ENCODE results near the gene STRADB. TPM values are rescaled to one million over a fixed set of nuclear protein-coding genes. Genes with fewer than 3 reads are reported as not detected.
A peak's percentile ranks its signal among the peaks of the same experiment; 100 is the strongest.

The STRADB gene
- total and polyA plus RNA-seq, 2 experiments from 2014 or later, result 35.9 to 37.1 TPM

DNA sequence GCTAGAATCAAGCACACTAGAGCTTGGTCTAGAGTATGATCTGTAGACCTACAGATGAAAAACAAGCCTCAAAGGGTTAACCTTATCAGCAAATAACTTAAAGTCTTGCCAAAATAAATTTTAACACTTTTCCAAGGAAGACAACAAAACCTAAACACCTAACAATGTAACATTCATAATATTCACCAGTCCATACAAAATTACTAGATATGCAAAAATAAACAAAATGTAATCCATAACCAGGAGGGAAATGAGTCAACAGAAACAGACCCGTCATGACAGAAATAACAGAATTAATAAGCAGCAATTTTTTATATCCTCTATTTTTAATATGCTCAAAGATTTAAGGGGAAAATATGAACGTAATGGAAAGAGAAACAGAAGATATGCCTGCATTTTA is 36.4 kb upstream of the STRADB start:
- no peaks in the 10 kb centered on the region for H3K36me3 ChIP-seq (ENCODE audit: insufficient read depth)
- no peaks in the 10 kb centered on the region for H3K27me3 Mint-ChIP-seq (ENCODE audit: insufficient read depth, low read depth, poor library complexity)
- no peaks in the 10 kb centered on the region for H3K27me3 ChIP-seq (ENCODE audit: insufficient read depth)
- H2AFZ ChIP-seq, result no peak overlapping the region
- no peak for ATAC-seq
- no peak overlapping the region for H3K4me3 Mint-ChIP-seq
- H3K27ac Mint-ChIP-seq, result no peak overlapping the region
- no peak overlapping the region for H3K4me2 ChIP-seq
- no peaks in the 10 kb centered on the region for H4K20me1 ChIP-seq (replicated peaks; ENCODE audit: insufficient read depth)
- H3K79me2 ChIP-seq (replicated peaks; ENCODE audit: insufficient read depth), result 0 out of 2 replicates have a peak, but pooled peaks cover 5% of the 10 kb centered on the region
- no peak overlapping the region for H3K27ac ChIP-seq (ENCODE audit: low read depth)
- no peak for TF ChIP-seq EZH2 (IDR thresholded peaks at IDR 0.05; ENCODE audit: low read depth, unreplicated experiment)
- DNase-seq (ENCODE audit: low spot score), result no peak
- no peaks in the 10 kb centered on the region for H3F3A ChIP-seq (replicated peaks; ENCODE audit: low read depth)
- peaks cover 16% of the 10 kb centered on the region for H3K4me1 ChIP-seq (ENCODE audit: insufficient read depth)
- H3K4me1 Mint-ChIP-seq, result peaks cover 3% of the 10 kb centered on the region; the same call in 2 of the 3 replicates
- H3K36me3 Mint-ChIP-seq (ENCODE audit: low read depth), result no peaks in the 10 kb centered on the region
- no peak overlapping the region for H3K4me3 ChIP-seq
- no peaks in the 10 kb centered on the region for H3K9me2 ChIP-seq (ENCODE audit: insufficient read depth)
- H3K9me3 Mint-ChIP-seq, result no peaks in the 10 kb centered on the region

GRCh38 chr2:201419057-201419635 is 32.4 kb upstream of the STRADB start:
- no peak overlapping the region for H3K27ac ChIP-seq (ENCODE audit: low read depth)
- H4K20me1 ChIP-seq (replicated peaks; ENCODE audit: insufficient read depth), result no peaks in the 10 kb centered on the region; the same call in 1 of the 2 replicates
- H3K9me3 Mint-ChIP-seq, result no peaks in the 10 kb centered on the region
- H3K9me2 ChIP-seq (ENCODE audit: insufficient read depth), result no peaks in the 10 kb centered on the region
- no peak overlapping the region for H2AFZ ChIP-seq
- no peaks in the 10 kb centered on the region for H3F3A ChIP-seq (replicated peaks; ENCODE audit: low read depth)
- 0 out of 2 replicates have a peak, but pooled peaks cover 5% of the 10 kb centered on the region for H3K79me2 ChIP-seq (replicated peaks; ENCODE audit: insufficient read depth)
- no peak overlapping the region for H3K27ac Mint-ChIP-seq
- H3K4me3 ChIP-seq, result no peak overlapping the region
- H3K4me1 ChIP-seq (ENCODE audit: insufficient read depth), result peaks cover 5% of the 10 kb centered on the region
- H3K4me3 Mint-ChIP-seq, result no peak overlapping the region
- H3K36me3 ChIP-seq (ENCODE audit: insufficient read depth), result no peaks in the 10 kb centered on the region
- no peaks in the 10 kb centered on the region for H3K36me3 Mint-ChIP-seq (ENCODE audit: low read depth)
- no peaks in the 10 kb centered on the region for H3K27me3 Mint-ChIP-seq (ENCODE audit: insufficient read depth, low read depth, poor library complexity)
- H3K27me3 ChIP-seq (ENCODE audit: insufficient read depth), result no peaks in the 10 kb centered on the region
- TF ChIP-seq, protein P1, sequence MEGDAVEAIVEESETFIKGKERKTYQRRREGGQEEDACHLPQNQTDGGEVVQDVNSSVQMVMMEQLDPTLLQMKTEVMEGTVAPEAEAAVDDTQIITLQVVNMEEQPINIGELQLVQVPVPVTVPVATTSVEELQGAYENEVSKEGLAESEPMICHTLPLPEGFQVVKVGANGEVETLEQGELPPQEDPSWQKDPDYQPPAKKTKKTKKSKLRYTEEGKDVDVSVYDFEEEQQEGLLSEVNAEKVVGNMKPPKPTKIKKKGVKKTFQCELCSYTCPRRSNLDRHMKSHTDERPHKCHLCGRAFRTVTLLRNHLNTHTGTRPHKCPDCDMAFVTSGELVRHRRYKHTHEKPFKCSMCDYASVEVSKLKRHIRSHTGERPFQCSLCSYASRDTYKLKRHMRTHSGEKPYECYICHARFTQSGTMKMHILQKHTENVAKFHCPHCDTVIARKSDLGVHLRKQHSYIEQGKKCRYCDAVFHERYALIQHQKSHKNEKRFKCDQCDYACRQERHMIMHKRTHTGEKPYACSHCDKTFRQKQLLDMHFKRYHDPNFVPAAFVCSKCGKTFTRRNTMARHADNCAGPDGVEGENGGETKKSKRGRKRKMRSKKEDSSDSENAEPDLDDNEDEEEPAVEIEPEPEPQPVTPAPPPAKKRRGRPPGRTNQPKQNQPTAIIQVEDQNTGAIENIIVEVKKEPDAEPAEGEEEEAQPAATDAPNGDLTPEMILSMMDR (conservative IDR thresholded peaks at IDR 0.05; ENCODE audit: low read depth in 2 of 2), result peak in 1 of 2 experiments; percentile 28; a peak in 2 of 4 replicates
- no peak for TF ChIP-seq ZNF331 (CRISPR knock-in tag; IDR thresholded peaks at IDR 0.05; ENCODE audit: low read depth)
- ATAC-seq (no peak), DNase-seq (ENCODE audit: low spot score) (no peak)
- H3K4me2 ChIP-seq, result no peak overlapping the region
- H3K4me1 Mint-ChIP-seq, result peaks cover 3% of the 10 kb centered on the region; the same call in 2 of the 3 replicates

DNA sequence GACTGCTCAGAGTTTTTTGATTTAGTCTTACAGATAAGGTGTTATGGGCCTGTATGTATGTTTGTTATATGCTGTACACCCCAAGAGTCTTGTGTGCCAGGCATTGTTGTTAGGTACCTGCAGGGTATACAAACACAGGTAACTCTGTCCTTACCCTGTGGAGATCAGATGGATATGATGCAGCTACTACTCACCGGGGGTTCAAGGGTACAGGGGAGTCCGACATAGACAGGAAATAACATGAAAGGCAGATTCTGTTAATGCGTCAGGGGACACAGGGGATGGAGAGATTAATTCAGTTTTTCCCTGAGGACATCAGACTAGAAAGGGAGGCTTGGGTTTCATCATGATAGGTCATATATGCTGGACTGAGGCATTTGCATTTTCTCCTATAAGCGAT is 31.6 kb upstream of the STRADB start:
- H3K9me3 Mint-ChIP-seq, result no peaks in the 10 kb centered on the region

More for the DNA sequence above, 31.6 kb upstream of the STRADB start:
- Histone ChIP-seq H3F3A (replicated peaks; ENCODE audit: low read depth) (no peaks in the 10 kb centered on the region), H4K20me1 (replicated peaks; ENCODE audit: insufficient read depth) (peaks cover under 1% of the 10 kb centered on the region; the same call in 1 of the 2 replicates), H3K27me3 (ENCODE audit: insufficient read depth) (no peaks in the 10 kb centered on the region), H3K4me2 (no peak overlapping the region), H3K4me3 (no peak overlapping the region), H3K36me3 (ENCODE audit: insufficient read depth) (no peaks in the 10 kb centered on the region), H3K4me1 (ENCODE audit: insufficient read depth) (no peaks in the 10 kb centered on the region), H2AFZ (no peak overlapping the region), H3K79me2 (replicated peaks; ENCODE audit: insufficient read depth) (0 out of 2 replicates have a peak, but pooled peaks cover 4% of the 10 kb centered on the region), H3K9me2 (ENCODE audit: insufficient read depth) (no peaks in the 10 kb centered on the region), H3K27ac (ENCODE audit: low read depth) (no peak overlapping the region)
- TF ChIP-seq, protein P2, sequence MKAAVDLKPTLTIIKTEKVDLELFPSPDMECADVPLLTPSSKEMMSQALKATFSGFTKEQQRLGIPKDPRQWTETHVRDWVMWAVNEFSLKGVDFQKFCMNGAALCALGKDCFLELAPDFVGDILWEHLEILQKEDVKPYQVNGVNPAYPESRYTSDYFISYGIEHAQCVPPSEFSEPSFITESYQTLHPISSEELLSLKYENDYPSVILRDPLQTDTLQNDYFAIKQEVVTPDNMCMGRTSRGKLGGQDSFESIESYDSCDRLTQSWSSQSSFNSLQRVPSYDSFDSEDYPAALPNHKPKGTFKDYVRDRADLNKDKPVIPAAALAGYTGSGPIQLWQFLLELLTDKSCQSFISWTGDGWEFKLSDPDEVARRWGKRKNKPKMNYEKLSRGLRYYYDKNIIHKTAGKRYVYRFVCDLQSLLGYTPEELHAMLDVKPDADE (IDR thresholded peaks at IDR 0.05), result no peak
- TF ChIP-seq EZH2phosphoT487 (IDR thresholded peaks at IDR 0.05; ENCODE audit: unreplicated experiment) (no peak), EZH2 (IDR thresholded peaks at IDR 0.05; ENCODE audit: low read depth, unreplicated experiment) (no peak)
- H3K27ac Mint-ChIP-seq, result no peak overlapping the region
- H3K4me3 Mint-ChIP-seq, result no peak overlapping the region
- DNase-seq (ENCODE audit: low spot score) (no peak), ATAC-seq (no peak)
- H3K4me1 Mint-ChIP-seq, result peaks cover 3% of the 10 kb centered on the region; the same call in 2 of the 3 replicates
- no peaks in the 10 kb centered on the region for H3K27me3 Mint-ChIP-seq (ENCODE audit: insufficient read depth, low read depth, poor library complexity)
- H3K36me3 Mint-ChIP-seq (ENCODE audit: low read depth), result no peaks in the 10 kb centered on the region
